ENCODE measurements around the gene IGDCC3. TPM values are rescaled to one million over a fixed set of nuclear protein-coding genes. Genes with fewer than 3 reads are reported as not detected.

The IGDCC3 gene
- total and polyA plus RNA-seq, 10 of the 15 experiments (the other 5 are each of a cell fraction or from before 2014, with no cell fraction given), result 0.10 to 0.20 (median 0.15) TPM; not detected in 7

GRCh38 chr15:65300924-65301441 is 76.8 kb downstream of the IGDCC3 start:
- Histone ChIP-seq H3K4me1 (ENCODE audit: control insufficient read depth, insufficient read depth, low read length) (peaks cover 12% of the 10 kb centered on the region), H3K36me3 (ENCODE audit: control insufficient read depth in 2 of 2, insufficient read depth in 2 of 2, low read length in 1 of 2) (no peaks in the 10 kb centered on the region), H3K27ac (ENCODE audit: control insufficient read depth, insufficient read depth) (no peak overlapping the region), H2AFZ (ENCODE audit: control insufficient read depth, low read depth, low read length) (no peak overlapping the region), H3K4me2 (ENCODE audit: control insufficient read depth, insufficient read depth) (no peak overlapping the region), H4K20me1 (ENCODE audit: control insufficient read depth, insufficient read depth) (no peaks in the 10 kb centered on the region), H3K9me3 (replicated peaks; ENCODE audit: control insufficient read depth, insufficient read depth, low read length) (no peaks in the 10 kb centered on the region; the same call in 2 of the 3 replicates), H3K27me3 (replicated peaks in 1 of 2; ENCODE audit: control insufficient read depth in 2 of 2, insufficient read depth in 2 of 2, low read length in 1 of 2) (no peaks in the 10 kb centered on the region), H3K9ac (ENCODE audit: control insufficient read depth, insufficient read depth, low read length) (no peak overlapping the region), H3K4me3 (no peak overlapping the region), H3K79me2 (ENCODE audit: control insufficient read depth, insufficient read depth, low read length) (no peaks in the 10 kb centered on the region)
- RAD21 ChIA-PET (ENCODE audit: unreplicated experiment), result interaction anchor here (1.3 to 1.7 kb wide), 3 partner anchors 14 to 267 kb away, joined by 3 to 9 read pairs (median 4); partner anchors contain the start of genes CLPX and PARP16
- no peak for ATAC-seq
- intact Hi-C loops (cut with micrococcal nuclease; ENCODE audit: unreplicated experiment) (loop anchor here (5.0 kb wide), 2 partner anchors 409 to 491 kb away; partner anchors contain the start of gene DENND4A), in situ Hi-C loops (cut with MboI) (no loop called here)
- CTCF ChIA-PET, result interaction anchor here (0.6 to 2.5 kb wide), 2 partner anchors 113 to 267 kb away, joined by 3 to 9 read pairs; no protein-coding TSS in a partner anchor
- 95% methylated on average over 35 of the region's 36 CpGs for WGBS (ENCODE audit: insufficient coverage, insufficient replicate concordance, low lambda C conversion rate, missing lambda C conversion rate)
- SMC1A ChIA-PET (ENCODE audit: uncharacterized antibody, unreplicated experiment), result interaction anchor here (1.6 to 2.6 kb wide), 4 partner anchors 13 to 246 kb away, joined by 6 to 11 read pairs (median 10); partner anchors contain the start of gene CLPX
- POLR2A ChIA-PET, result interaction anchor here (0.6 to 2.4 kb wide), 4 partner anchors 15 to 487 kb away, joined by 3 to 11 read pairs (median 4); partner anchors contain the start of gene PARP16
- FAIRE-seq, result no peak
- BruUV-seq (replicated peaks), result no TSS peak
- no peak for DNase-seq (ENCODE audit: low read depth, low spot score)
- TF ChIP-seq, protein P1, sequence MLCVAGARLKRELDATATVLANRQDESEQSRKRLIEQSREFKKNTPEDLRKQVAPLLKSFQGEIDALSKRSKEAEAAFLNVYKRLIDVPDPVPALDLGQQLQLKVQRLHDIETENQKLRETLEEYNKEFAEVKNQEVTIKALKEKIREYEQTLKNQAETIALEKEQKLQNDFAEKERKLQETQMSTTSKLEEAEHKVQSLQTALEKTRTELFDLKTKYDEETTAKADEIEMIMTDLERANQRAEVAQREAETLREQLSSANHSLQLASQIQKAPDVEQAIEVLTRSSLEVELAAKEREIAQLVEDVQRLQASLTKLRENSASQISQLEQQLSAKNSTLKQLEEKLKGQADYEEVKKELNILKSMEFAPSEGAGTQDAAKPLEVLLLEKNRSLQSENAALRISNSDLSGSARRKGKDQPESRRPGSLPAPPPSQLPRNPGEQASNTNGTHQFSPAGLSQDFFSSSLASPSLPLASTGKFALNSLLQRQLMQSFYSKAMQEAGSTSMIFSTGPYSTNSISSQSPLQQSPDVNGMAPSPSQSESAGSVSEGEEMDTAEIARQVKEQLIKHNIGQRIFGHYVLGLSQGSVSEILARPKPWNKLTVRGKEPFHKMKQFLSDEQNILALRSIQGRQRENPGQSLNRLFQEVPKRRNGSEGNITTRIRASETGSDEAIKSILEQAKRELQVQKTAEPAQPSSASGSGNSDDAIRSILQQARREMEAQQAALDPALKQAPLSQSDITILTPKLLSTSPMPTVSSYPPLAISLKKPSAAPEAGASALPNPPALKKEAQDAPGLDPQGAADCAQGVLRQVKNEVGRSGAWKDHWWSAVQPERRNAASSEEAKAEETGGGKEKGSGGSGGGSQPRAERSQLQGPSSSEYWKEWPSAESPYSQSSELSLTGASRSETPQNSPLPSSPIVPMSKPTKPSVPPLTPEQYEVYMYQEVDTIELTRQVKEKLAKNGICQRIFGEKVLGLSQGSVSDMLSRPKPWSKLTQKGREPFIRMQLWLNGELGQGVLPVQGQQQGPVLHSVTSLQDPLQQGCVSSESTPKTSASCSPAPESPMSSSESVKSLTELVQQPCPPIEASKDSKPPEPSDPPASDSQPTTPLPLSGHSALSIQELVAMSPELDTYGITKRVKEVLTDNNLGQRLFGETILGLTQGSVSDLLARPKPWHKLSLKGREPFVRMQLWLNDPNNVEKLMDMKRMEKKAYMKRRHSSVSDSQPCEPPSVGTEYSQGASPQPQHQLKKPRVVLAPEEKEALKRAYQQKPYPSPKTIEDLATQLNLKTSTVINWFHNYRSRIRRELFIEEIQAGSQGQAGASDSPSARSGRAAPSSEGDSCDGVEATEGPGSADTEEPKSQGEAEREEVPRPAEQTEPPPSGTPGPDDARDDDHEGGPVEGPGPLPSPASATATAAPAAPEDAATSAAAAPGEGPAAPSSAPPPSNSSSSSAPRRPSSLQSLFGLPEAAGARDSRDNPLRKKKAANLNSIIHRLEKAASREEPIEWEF (IDR thresholded peaks at IDR 0.05; ENCODE audit: insufficient replicate concordance, low read depth, low read length), result no peak
- TF ChIP-seq, protein P2, sequence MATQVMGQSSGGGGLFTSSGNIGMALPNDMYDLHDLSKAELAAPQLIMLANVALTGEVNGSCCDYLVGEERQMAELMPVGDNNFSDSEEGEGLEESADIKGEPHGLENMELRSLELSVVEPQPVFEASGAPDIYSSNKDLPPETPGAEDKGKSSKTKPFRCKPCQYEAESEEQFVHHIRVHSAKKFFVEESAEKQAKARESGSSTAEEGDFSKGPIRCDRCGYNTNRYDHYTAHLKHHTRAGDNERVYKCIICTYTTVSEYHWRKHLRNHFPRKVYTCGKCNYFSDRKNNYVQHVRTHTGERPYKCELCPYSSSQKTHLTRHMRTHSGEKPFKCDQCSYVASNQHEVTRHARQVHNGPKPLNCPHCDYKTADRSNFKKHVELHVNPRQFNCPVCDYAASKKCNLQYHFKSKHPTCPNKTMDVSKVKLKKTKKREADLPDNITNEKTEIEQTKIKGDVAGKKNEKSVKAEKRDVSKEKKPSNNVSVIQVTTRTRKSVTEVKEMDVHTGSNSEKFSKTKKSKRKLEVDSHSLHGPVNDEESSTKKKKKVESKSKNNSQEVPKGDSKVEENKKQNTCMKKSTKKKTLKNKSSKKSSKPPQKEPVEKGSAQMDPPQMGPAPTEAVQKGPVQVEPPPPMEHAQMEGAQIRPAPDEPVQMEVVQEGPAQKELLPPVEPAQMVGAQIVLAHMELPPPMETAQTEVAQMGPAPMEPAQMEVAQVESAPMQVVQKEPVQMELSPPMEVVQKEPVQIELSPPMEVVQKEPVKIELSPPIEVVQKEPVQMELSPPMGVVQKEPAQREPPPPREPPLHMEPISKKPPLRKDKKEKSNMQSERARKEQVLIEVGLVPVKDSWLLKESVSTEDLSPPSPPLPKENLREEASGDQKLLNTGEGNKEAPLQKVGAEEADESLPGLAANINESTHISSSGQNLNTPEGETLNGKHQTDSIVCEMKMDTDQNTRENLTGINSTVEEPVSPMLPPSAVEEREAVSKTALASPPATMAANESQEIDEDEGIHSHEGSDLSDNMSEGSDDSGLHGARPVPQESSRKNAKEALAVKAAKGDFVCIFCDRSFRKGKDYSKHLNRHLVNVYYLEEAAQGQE (IDR thresholded peaks at IDR 0.05; ENCODE audit: low read depth, low read length), result no peak
- no peak for TF ChIP-seq CBX5 (IDR thresholded peaks at IDR 0.05; ENCODE audit: low read depth)
- no peak for TF ChIP-seq YY1 (IDR thresholded peaks at IDR 0.05; ENCODE audit: low read depth, low read length)
- no peak for TF ChIP-seq IRF4 (IDR thresholded peaks at IDR 0.05; ENCODE audit: low read depth, low read length)
- no peak for TF ChIP-seq GATAD2B (conservative IDR thresholded peaks at IDR 0.05; ENCODE audit: low read depth)
- TF ChIP-seq ETV6 (conservative IDR thresholded peaks at IDR 0.05 in 1 of 2, IDR thresholded peaks at IDR 0.05 in 1 of 2; ENCODE audit: borderline replicate concordance in 1 of 2, low read depth in 1 of 2), result no peak
- TF ChIP-seq ZSCAN29 (IDR thresholded peaks at IDR 0.05), result no peak
- TF ChIP-seq MTA3 (IDR thresholded peaks at IDR 0.05; ENCODE audit: borderline replicate concordance, low read length), result no peak
- no peak for TF ChIP-seq CREB1 (IDR thresholded peaks at IDR 0.05; ENCODE audit: low read depth)
- TF ChIP-seq BCL3 (IDR thresholded peaks at IDR 0.05; ENCODE audit: borderline replicate concordance, insufficient read depth, low read depth, low read length, poor library complexity, severe bottlenecking), result no peak
